K562 treated with DMSO at 1 percent for 24 hours (cell line): ENCODE measurements around the gene SRSF5. TPM values are rescaled to one million over a fixed set of nuclear protein-coding genes. Genes with fewer than 3 reads are reported as not detected.

Experiments
- total RNA-seq: library from RNA; unstranded; fragments of 300-600 nt; gene quantifications from 2 replicates; pipeline ENCODE4 v1.2.3, GENCODE V29; 2022; ENCODE audit warnings: low read depth; ENCODE audit not compliant: insufficient read depth

SRSF5 gene
- total RNA-seq: 185 and 202 TPM in 2 replicates

DNA sequence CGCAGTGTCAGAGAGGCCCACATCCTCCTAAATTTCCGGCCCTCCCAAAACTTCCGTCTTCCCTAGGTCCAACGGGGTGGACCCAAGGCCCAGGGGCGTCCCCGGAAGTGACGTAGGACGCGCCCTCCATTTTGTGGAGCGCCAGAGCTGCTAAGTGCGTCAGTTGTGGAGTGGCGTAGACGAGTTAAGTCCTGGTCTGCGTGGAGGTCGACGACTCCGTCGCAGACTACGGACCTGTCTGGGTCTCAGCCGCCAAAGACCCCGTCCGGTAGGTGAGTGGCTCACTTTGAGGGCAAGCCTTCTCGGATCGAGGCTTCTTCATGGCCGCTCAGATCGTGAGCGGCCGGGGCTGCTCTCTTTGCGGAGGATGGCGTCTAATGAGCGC lies at the start of gene SRSF5:
TSS of gene SRSF5 (plus strand) at position 159 of the 385 bp plus-strand sequence. CDS start 1,015 bp downstream, outside the sequence.

DNA sequence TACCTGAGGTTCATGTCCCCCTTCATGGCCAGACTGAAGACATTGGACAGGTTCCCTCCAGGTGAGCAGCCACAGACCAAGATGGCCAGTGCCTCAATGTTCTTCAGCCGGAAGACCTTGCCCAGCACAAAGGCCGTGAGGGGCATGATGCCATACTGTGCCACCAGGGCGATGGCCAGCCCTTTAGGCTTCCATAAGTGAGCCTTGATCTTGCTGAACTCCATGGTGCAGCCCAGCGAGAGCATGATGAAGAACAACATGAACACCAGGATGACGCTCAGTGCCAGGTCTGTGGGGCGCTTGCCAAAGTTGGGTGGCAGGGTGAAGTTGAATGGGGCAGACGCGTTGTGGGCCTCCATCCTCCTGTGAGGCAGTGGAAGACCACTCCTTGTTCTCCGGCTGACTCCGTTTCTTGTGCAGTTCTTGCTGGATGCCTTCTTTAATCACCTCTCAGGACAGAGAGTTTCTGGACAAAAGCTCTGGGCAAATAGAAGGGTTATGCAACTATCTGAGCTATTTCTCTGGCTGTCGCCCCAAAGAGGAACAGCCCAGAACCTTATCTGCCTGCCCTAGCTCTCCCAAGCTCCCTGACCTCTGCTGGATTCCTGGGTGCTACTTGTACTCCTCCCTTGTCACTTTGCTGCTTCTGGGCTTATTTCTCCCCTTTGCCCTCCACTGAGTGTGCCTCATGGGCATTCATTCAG lies 30.0 kb downstream of the SRSF5 start, which contains the start of gene SLC10A1:
TSS of gene SLC10A1 (minus strand) at position 445 of the 704 bp plus-strand sequence. CDS start at position 359, 86 bp downstream.

Other genes starting within 250 kb of the SRSF5 start
- gene CCDC177, start 192.3 kb upstream of the SRSF5 start, total RNA-seq: not detected in 2 replicates
- 8.7 and 9.4 TPM in 2 replicates for gene SUSD6, start 155.5 kb upstream of the SRSF5 start, total RNA-seq
- not detected in 2 replicates for gene SLC10A1, start 30.1 kb downstream of the SRSF5 start, total RNA-seq
- gene SMOC1, start 112.3 kb downstream of the SRSF5 start, total RNA-seq: not detected in 2 replicates